Osteoblast (primary cell): ENCODE results near the gene SLC39A10. TPM values are rescaled to one million over a fixed set of nuclear protein-coding genes. Genes with fewer than 3 reads are reported as not detected.

Experiments used
- DNase-seq: peaks from one replicate; pipeline ENCODE4 v3.0.0; 2011; ENCODE audit warnings: low spot score, mixed read lengths; ENCODE audit not compliant: insufficient read length; ENCODE audit errors: missing footprints
- H2AFZ ChIP-seq: 2 replicates; pipeline ENCODE4 v1.6.0; 2011; ENCODE audit warnings: mild to moderate bottlenecking, low read length
- H3K27ac ChIP-seq: 2 replicates; pipeline ENCODE4 v1.5.1; 2011; ENCODE audit warnings: mild to moderate bottlenecking, low read depth, low read length, moderate library complexity
- H3K27me3 ChIP-seq: 2 replicates; pipeline ENCODE4 v1.6.0; 2012; ENCODE audit warnings: mild to moderate bottlenecking, control low read depth, inconsistent platforms, low read length, moderate library complexity; ENCODE audit not compliant: insufficient read depth
- H3K36me3 ChIP-seq: 2 replicates; pipeline ENCODE4 v1.5.1; 2011; ENCODE audit warnings: mild to moderate bottlenecking, low read length, control low read depth, moderate library complexity; ENCODE audit not compliant: insufficient read depth
- H3K4me1 ChIP-seq: 2 replicates; pipeline ENCODE4 v1.5.1; 2011; ENCODE audit warnings: mild to moderate bottlenecking, low read length, control low read depth, moderate library complexity; ENCODE audit not compliant: insufficient read depth
- H3K4me2 ChIP-seq: 2 replicates; pipeline ENCODE4 v1.6.0; 2011; ENCODE audit warnings: mild to moderate bottlenecking, low read length; ENCODE audit not compliant: insufficient read depth
- H3K4me3 ChIP-seq: fragments of 200-600 bp; sonication (generic); 3 replicates; pipeline ENCODE4 v1.5.1; 2012; ENCODE audit warnings: mild to moderate bottlenecking, low read length, inconsistent platforms; ENCODE audit not compliant: insufficient read depth
- H3K79me2 ChIP-seq: 2 replicates; pipeline ENCODE4 v1.6.0; 2012; ENCODE audit warnings: mild to moderate bottlenecking, low read length, control low read depth, inconsistent platforms; ENCODE audit not compliant: insufficient read depth
- H3K9me3 ChIP-seq: 2 replicates; pipeline ENCODE4 v1.5.1; 2011; ENCODE audit warnings: low read depth, low read length, control low read depth
- H4K20me1 ChIP-seq: 2 replicates; pipeline ENCODE4 v1.6.0; 2012; ENCODE audit warnings: mild to moderate bottlenecking, low read length, control low read depth; ENCODE audit not compliant: insufficient read depth
- total RNA-seq: library from RNA; depleted of rRNA; stranded (reverse); fragments of >200 nt; gene quantifications from 2 replicates; pipeline ENCODE4 v1.2.3, GENCODE V29; 2012
- TF ChIP-seq, protein P1 (sequence below): IDR thresholded peaks from 2 replicates; pipeline ENCODE4 v1.5.1; 2011; ENCODE audit warnings: mild to moderate bottlenecking, low read depth, low read length, moderate library complexity; ENCODE audit errors: extremely low read depth

SLC39A10 gene
- total RNA-seq, 1 donor: 31.8 TPM

- no peaks in the 10 kb centered on the region for H3K36me3 ChIP-seq
- no peak for DNase-seq
- H3K9me3 ChIP-seq: no peaks in the 10 kb centered on the region
- no peaks in the 10 kb centered on the region for H3K79me2 ChIP-seq
- TF ChIP-seq, protein P1, sequence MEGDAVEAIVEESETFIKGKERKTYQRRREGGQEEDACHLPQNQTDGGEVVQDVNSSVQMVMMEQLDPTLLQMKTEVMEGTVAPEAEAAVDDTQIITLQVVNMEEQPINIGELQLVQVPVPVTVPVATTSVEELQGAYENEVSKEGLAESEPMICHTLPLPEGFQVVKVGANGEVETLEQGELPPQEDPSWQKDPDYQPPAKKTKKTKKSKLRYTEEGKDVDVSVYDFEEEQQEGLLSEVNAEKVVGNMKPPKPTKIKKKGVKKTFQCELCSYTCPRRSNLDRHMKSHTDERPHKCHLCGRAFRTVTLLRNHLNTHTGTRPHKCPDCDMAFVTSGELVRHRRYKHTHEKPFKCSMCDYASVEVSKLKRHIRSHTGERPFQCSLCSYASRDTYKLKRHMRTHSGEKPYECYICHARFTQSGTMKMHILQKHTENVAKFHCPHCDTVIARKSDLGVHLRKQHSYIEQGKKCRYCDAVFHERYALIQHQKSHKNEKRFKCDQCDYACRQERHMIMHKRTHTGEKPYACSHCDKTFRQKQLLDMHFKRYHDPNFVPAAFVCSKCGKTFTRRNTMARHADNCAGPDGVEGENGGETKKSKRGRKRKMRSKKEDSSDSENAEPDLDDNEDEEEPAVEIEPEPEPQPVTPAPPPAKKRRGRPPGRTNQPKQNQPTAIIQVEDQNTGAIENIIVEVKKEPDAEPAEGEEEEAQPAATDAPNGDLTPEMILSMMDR: no peak
- no peak overlapping the region for H3K27ac ChIP-seq
- H4K20me1 ChIP-seq: no peaks in the 10 kb centered on the region
- H3K4me2 ChIP-seq: no peak overlapping the region
- H3K4me3 ChIP-seq: no peak overlapping the region
- H3K27me3 ChIP-seq: no peaks in the 10 kb centered on the region
- no peak overlapping the region for H2AFZ ChIP-seq
- H3K4me1 ChIP-seq: no peaks in the 10 kb centered on the region
Measured at GRCh38 chr2:195648787-195649186, 8.2 kb upstream of the SLC39A10 start.

GRCh38 chr2:195649629-195650190, 7.3 kb upstream of the SLC39A10 start:
- no peak overlapping the region for H3K4me3 ChIP-seq
- no peak for DNase-seq
- no peak overlapping the region for H3K4me2 ChIP-seq
- H3K36me3 ChIP-seq: no peaks in the 10 kb centered on the region
- no peaks in the 10 kb centered on the region for H3K4me1 ChIP-seq
- peak overlapping the region; percentile 51 for H2AFZ ChIP-seq
- no peaks in the 10 kb centered on the region for H3K9me3 ChIP-seq
- no peaks in the 10 kb centered on the region for H3K79me2 ChIP-seq
- H4K20me1 ChIP-seq: no peaks in the 10 kb centered on the region
- H3K27me3 ChIP-seq: no peaks in the 10 kb centered on the region
- no peak overlapping the region for H3K27ac ChIP-seq
- TF ChIP-seq, protein P1: no peak

DNA sequence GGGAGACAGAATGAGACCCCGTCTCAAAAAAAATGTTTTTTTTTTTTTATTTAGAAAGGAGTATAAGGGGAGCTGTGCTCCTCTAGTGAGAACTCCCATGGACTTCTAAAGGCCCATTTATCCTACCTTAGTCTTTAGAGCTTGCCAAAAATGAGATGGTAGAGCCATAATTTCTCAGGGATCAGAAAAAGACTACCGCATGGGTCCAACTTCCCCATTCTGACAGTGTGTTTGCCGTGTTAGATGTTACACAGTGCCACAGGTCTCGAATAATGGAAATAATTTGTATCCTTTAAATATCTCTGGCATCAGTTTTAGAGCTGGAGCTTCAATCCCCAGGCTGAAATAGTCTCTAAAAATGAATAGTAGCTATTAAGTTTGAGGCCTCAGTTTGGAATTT, 6.0 kb upstream of the SLC39A10 start:
- Histone ChIP-seq H3K27ac (no peak overlapping the region), H3K4me3 (no peak overlapping the region), H3K4me2 (no peak overlapping the region), H3K27me3 (no peaks in the 10 kb centered on the region), H3K4me1 (no peaks in the 10 kb centered on the region), H3K79me2 (no peaks in the 10 kb centered on the region), H3K9me3 (no peaks in the 10 kb centered on the region), H3K36me3 (no peaks in the 10 kb centered on the region), H2AFZ (no peak overlapping the region), H4K20me1 (no peaks in the 10 kb centered on the region)
- TF ChIP-seq, protein P1: no peak
- DNase-seq: no peak

DNA sequence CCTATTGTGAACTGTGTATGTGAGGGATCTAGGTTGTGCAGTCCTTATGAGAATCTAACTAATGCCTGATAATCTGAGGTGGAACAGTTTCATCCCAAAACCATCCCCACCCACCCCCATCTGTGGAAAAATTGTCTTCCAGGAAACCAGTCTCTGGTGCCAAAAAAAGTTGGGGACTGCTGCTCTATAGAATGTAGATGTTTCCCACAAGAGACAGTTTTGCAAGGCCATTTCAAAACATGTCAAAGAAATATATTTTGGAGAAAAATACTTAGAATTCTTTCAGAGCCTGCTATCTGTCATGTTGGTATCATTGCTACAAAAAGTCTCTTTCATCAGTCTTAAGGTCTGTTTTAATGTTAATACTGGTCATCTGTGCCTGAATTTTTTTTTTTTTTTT, 4.1 kb upstream of the SLC39A10 start:
- H4K20me1 ChIP-seq: no peaks in the 10 kb centered on the region
- H3K36me3 ChIP-seq: no peaks in the 10 kb centered on the region
- TF ChIP-seq, protein P1: no peak
- no peak overlapping the region for H2AFZ ChIP-seq
- H3K27me3 ChIP-seq: no peaks in the 10 kb centered on the region
- no peak overlapping the region for H3K4me3 ChIP-seq
- peaks cover 9% of the 10 kb centered on the region for H3K79me2 ChIP-seq
- H3K9me3 ChIP-seq: no peaks in the 10 kb centered on the region
- DNase-seq: no peak
- H3K27ac ChIP-seq: no peak overlapping the region
- no peak overlapping the region for H3K4me2 ChIP-seq
- no peaks in the 10 kb centered on the region for H3K4me1 ChIP-seq
